H1 (cell line): ENCODE measurements around the gene FBXL17. TPM values are rescaled to one million over a fixed set of nuclear protein-coding genes. Genes with fewer than 3 reads are reported as not detected.

ENCODE experiments used
- CTCF ChIA-PET: fragments of 300-600 bp; sonication (Branson Sonifier 250); formaldehyde crosslinking; loops from one replicate; lab custom pipeline; 2021; ENCODE audit not compliant: partially characterized antibody; lab: Charles Lee
- POLR2A ChIA-PET: fragments of 300-600 bp; sonication (Branson Sonifier 250); formaldehyde crosslinking; loops from one replicate; lab custom pipeline; 2021; ENCODE audit warnings: inconsistent platforms; ENCODE audit not compliant: partially characterized antibody; lab: Charles Lee
- DNase-seq, 2 experiments: peaks; one replicate each; pipeline versions ENCODE4 v3.0.0 to v3.0.0-alpha.2; 2010 to 2022; ENCODE audit warnings: low spot score in 2 of 2, low read depth in 1 of 2, mixed read lengths in 1 of 2
- FAIRE-seq: peaks from 2 replicates; lab custom pipeline; 2011; peaks lifted over from hg19 to GRCh38; lab: Jason Lieb, UNC
- H2AFZ ChIP-seq: 2 replicates; pipeline ENCODE4 v1.8.1; 2012; ENCODE audit warnings: low read length, inconsistent platforms
- H2AK5ac ChIP-seq: 2 replicates; pipeline ENCODE4 v1.6.1; 2013; ENCODE audit warnings: low read depth, low read length
- H2BK120ac ChIP-seq: replicated peaks from 2 replicates; pipeline ENCODE3; 2013; ENCODE audit warnings: low read depth, low read length, inconsistent platforms
- H2BK12ac ChIP-seq: 2 replicates; pipeline ENCODE4 v1.6.1; 2013; ENCODE audit warnings: low read depth, low read length
- H2BK15ac ChIP-seq: 2 replicates; pipeline ENCODE4 v1.6.1; 2013; ENCODE audit warnings: low read length
- H2BK20ac ChIP-seq: 2 replicates; pipeline ENCODE4 v1.6.1; 2013; ENCODE audit warnings: low read length
- H2BK5ac ChIP-seq: 2 replicates; pipeline ENCODE4 v1.6.1; 2013; ENCODE audit warnings: low read depth, low read length
- H3K14ac ChIP-seq: 2 replicates; pipeline ENCODE4 v1.6.1; 2013; ENCODE audit warnings: inconsistent platforms; ENCODE audit not compliant: insufficient read length
- H3K18ac ChIP-seq: 2 replicates; pipeline ENCODE4 v1.6.1; 2013; ENCODE audit warnings: low read length; ENCODE audit errors: extremely low read depth
- H3K23ac ChIP-seq: 2 replicates; pipeline ENCODE4 v1.6.1; 2013; ENCODE audit warnings: inconsistent platforms; ENCODE audit not compliant: insufficient read length
- H3K23me2 ChIP-seq: 2 replicates; pipeline ENCODE4 v1.6.1; 2013; ENCODE audit warnings: low read depth, low read length
- H3K27ac ChIP-seq: 2 replicates; pipeline ENCODE4 v1.6.1; 2011; ENCODE audit warnings: low read depth, low read length, inconsistent platforms
- H3K27me3 ChIP-seq, 4 experiments: replicated peaks in 1 of 4; 1 replicate in 1 of 4; 2 replicates in 3 of 4; pipeline versions ENCODE4 v1.6.1 to v1.8.1; 2011 to 2013; ENCODE audit warnings: low read length in 3 of 4, mild to moderate bottlenecking in 3 of 4, inconsistent platforms in 2 of 4, mixed read lengths in 2 of 4, moderate library complexity in 1 of 4; ENCODE audit not compliant: control insufficient read depth in 3 of 4, insufficient read depth in 3 of 4; ENCODE audit errors: extremely low read depth in 1 of 4
- H3K36me3 ChIP-seq, 4 experiments: 2 replicates each; pipeline versions ENCODE4 v1.6.1 to v1.8.1; 2011 to 2013; ENCODE audit warnings: mild to moderate bottlenecking in 4 of 4, low read length in 3 of 4, moderate library complexity in 2 of 4, control low read depth in 1 of 4, inconsistent platforms in 1 of 4; ENCODE audit not compliant: insufficient read depth in 4 of 4, control insufficient read depth in 2 of 4
- H3K4ac ChIP-seq: replicated peaks from 2 replicates; pipeline ENCODE3; 2013; ENCODE audit warnings: low read length, low read depth, mixed read lengths, inconsistent platforms; ENCODE audit not compliant: insufficient read length
- H3K4me1 ChIP-seq, 4 experiments: replicated peaks in 1 of 4; 1 replicate in 1 of 4; 2 replicates in 3 of 4; pipeline versions ENCODE4 v1.6.1 to v1.8.1; 2011 to 2013; ENCODE audit warnings: low read length in 3 of 4, inconsistent platforms in 2 of 4, mixed read lengths in 1 of 4; ENCODE audit not compliant: insufficient read depth in 4 of 4, control insufficient read depth in 3 of 4
- H3K4me2 ChIP-seq, 2 experiments: 2 replicates each; pipeline versions ENCODE4 v1.6.1 to v1.8.1; 2011 to 2013; ENCODE audit warnings: low read depth in 2 of 2, low read length in 2 of 2, control low read depth in 1 of 2, inconsistent platforms in 1 of 2, mild to moderate bottlenecking in 1 of 2; ENCODE audit not compliant: insufficient read depth in 1 of 2
- H3K4me3 ChIP-seq, 4 experiments: fragments of 200-600, 300-600 bp in 1 of 4; sonication (generic), shearing (Covaris generic), sonication (Bioruptor Twin) in 1 of 4; 2 replicates each; pipeline versions ENCODE4 v1.5.1 to v1.8.1; 2011 to 2016; ENCODE audit warnings: low read length in 4 of 4, low read depth in 3 of 4, control low read depth in 2 of 4, inconsistent platforms in 2 of 4, mild to moderate bottlenecking in 2 of 4, mixed read lengths in 1 of 4, moderate library complexity in 1 of 4; ENCODE audit not compliant: insufficient read depth in 2 of 4; ENCODE audit errors: extremely low read depth in 1 of 4
- H3K56ac ChIP-seq: replicated peaks from 2 replicates; pipeline ENCODE3; 2013; ENCODE audit warnings: low read depth, mild to moderate bottlenecking, mixed read lengths, low read length, inconsistent platforms; ENCODE audit not compliant: insufficient read length
- H3K79me1 ChIP-seq: 2 replicates; pipeline ENCODE4 v1.6.1; 2013; ENCODE audit warnings: low read depth, low read length, control low read depth
- H3K79me2 ChIP-seq, 2 experiments: 2 replicates each; pipeline versions ENCODE4 v1.6.1 to v1.8.1; 2012 to 2013; ENCODE audit warnings: low read length in 2 of 2, mild to moderate bottlenecking in 2 of 2, inconsistent platforms in 1 of 2; ENCODE audit not compliant: insufficient read depth in 2 of 2, control insufficient read depth in 1 of 2
- H3K9ac ChIP-seq, 4 experiments: replicated peaks in 1 of 4; 1 replicate in 1 of 4; 2 replicates in 3 of 4; pipeline versions ENCODE4 v1.6.1 to v1.8.1; 2011 to 2013; ENCODE audit warnings: low read depth in 3 of 4, low read length in 3 of 4, control low read depth in 2 of 4, mild to moderate bottlenecking in 2 of 4, moderate library complexity in 2 of 4, inconsistent platforms in 1 of 4; ENCODE audit errors: extremely low read depth in 1 of 4
- H3K9me3 ChIP-seq, 2 experiments: 2 replicates each; pipeline versions ENCODE4 v1.6.1 to v1.8.1; 2012 to 2013; ENCODE audit warnings: mild to moderate bottlenecking in 2 of 2, moderate library complexity in 2 of 2, control low read depth in 1 of 2, inconsistent platforms in 1 of 2, low read depth in 1 of 2, low read length in 1 of 2, mixed read lengths in 1 of 2; ENCODE audit not compliant: insufficient read depth in 2 of 2
- H4K20me1 ChIP-seq, 2 experiments: replicated peaks in 1 of 2; 2 replicates each; pipeline versions ENCODE3 to v1.8.1; 2011 to 2013; ENCODE audit warnings: inconsistent platforms in 2 of 2, low read length in 2 of 2, mild to moderate bottlenecking in 1 of 2; ENCODE audit not compliant: insufficient read depth in 2 of 2, control insufficient read depth in 1 of 2
- H4K5ac ChIP-seq: 2 replicates; pipeline ENCODE4 v1.6.1; 2013; ENCODE audit warnings: low read length, low read depth, mixed read lengths, inconsistent platforms; ENCODE audit not compliant: insufficient read length
- H4K8ac ChIP-seq: 2 replicates; pipeline ENCODE4 v1.8.0; 2013; ENCODE audit warnings: mild to moderate bottlenecking, moderate library complexity, low read length, inconsistent platforms; ENCODE audit not compliant: insufficient read depth; ENCODE audit errors: extremely low read depth
- H4K91ac ChIP-seq: replicated peaks from 2 replicates; pipeline ENCODE3; 2013; ENCODE audit warnings: low read length, mixed read lengths, inconsistent platforms; ENCODE audit not compliant: insufficient read length
- CHD1 ChIP-seq: IDR thresholded peaks from 2 replicates; pipeline ENCODE4 v1.6.1; 2012; ENCODE audit warnings: low read depth, low read length, improper control_type of control experiment
- CTBP2 ChIP-seq: IDR thresholded peaks from 2 replicates; pipeline ENCODE4 v1.7.0; 2011; ENCODE audit warnings: borderline replicate concordance, mild to moderate bottlenecking, moderate library complexity, mixed read lengths, low read length; ENCODE audit not compliant: insufficient read depth, insufficient read length
- MAX ChIP-seq: IDR thresholded peaks from 2 replicates; pipeline ENCODE4 v1.6.1; 2012; ENCODE audit warnings: inconsistent platforms
- POLR2AphosphoS5 ChIP-seq: IDR thresholded peaks from 2 replicates; pipeline ENCODE4 v1.6.1; 2011; ENCODE audit warnings: low read depth, low read length
- RAD21 ChIP-seq, 2 experiments: IDR thresholded peaks in 1 of 2; conservative IDR thresholded peaks in 1 of 2; 2 replicates each; pipeline ENCODE4 v1.6.1; 2011; ENCODE audit warnings: low read depth in 2 of 2, low read length in 2 of 2, improper control_type of control experiment in 1 of 2, inconsistent platforms in 1 of 2, mild to moderate bottlenecking in 1 of 2, moderate library complexity in 1 of 2
- TCF12 ChIP-seq: IDR thresholded peaks from 2 replicates; pipeline ENCODE4 v1.6.1; 2011; ENCODE audit warnings: low read depth, mild to moderate bottlenecking, low read length
- WGBS, 2 experiments: shearing (Covaris generic) in 1 of 2; methylation state at CpG; one replicate each; pipeline versions ENCODE4 v1.1.6 to v1.1.7; 2013 to 2015; ENCODE audit warnings: low lambda C conversion rate in 2 of 2, mixed read lengths in 2 of 2, inconsistent platforms in 1 of 2, low coverage in 1 of 2, missing lambda C conversion rate in 1 of 2; ENCODE audit not compliant: insufficient replicate concordance in 2 of 2, insufficient coverage in 1 of 2, insufficient read length in 1 of 2; ENCODE audit errors: extremely low coverage in 1 of 2, missing lambda C conversion rate in 1 of 2; 5-methylcytosine and 5-hydroxymethylcytosine counted together
- polyA plus RNA-seq, 7 experiments: library from polyadenylated mRNA; depleted of rRNA in 3 of 7; stranded (reverse) in 5 of 7; unstranded in 2 of 7; fragments of >200 nt in 5 of 7; fragments of 200-250 nt in 2 of 7; gene quantifications; 1 replicate in 5 of 7; 2 replicates in 1 of 7; 4 replicates in 1 of 7; pipeline versions ENCODE4 v1.2.1 to v1.2.3, GENCODE V29; 2011 to 2013; ENCODE audit warnings: missing spikeins in 2 of 7, mixed read lengths in 2 of 7
- total RNA-seq: library from RNA; stranded (reverse); fragmentation: NEBNext Ultra II Directional; extraction: Animal tissue kit (Norgen Biotek cat#: 25700); gene quantifications from 2 replicates; pipeline ENCODE4 v1.2.1, GENCODE V29; 2021

The FBXL17 gene
- total and polyA plus RNA-seq, 2 of the 8 experiments (the other 6 are each of a cell fraction or from before 2014, with no cell fraction given) = 0.35 to 4.3 TPM

DNA sequence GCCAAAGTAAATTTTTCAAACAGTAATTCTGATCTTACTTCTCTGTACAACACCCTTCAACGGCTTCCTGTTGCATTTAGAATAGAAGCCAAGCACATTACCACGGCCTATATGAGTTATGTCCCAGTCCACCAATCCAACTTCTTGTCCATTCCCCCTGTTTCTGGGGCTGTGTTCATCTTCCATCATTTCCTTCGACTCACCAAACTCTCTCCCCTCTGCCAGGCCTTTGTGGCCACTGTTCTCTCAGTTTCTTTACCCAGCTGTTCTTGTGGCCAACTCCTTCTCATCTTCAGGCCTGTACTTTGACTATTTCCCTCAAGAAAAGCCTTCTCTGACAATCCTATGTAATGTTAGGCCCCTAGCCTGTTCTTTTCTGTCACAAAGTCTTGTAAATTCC lies 451.8 kb downstream of the FBXL17 start:
- Histone ChIP-seq H3K23ac (no peak overlapping the region), H3K23me2 (no peaks in the 10 kb centered on the region), H3K79me2 (no peaks in the 10 kb centered on the region), H3K9me3 (no peaks in the 10 kb centered on the region), H4K20me1 (no peaks in the 10 kb centered on the region), H3K14ac (no peak overlapping the region), H2BK15ac (no peak overlapping the region), H2BK20ac (no peak overlapping the region), H4K8ac (no peak overlapping the region), H2AFZ (no peak overlapping the region), H2BK120ac (no peak overlapping the region), H3K27ac (no peak overlapping the region), H3K18ac (no peak overlapping the region), H3K4me1 (peaks cover 0 to 9% (median 3%) of the 10 kb centered on the region in 4 experiments; a peak in 2 of 7 replicates), H3K79me1 (no peaks in the 10 kb centered on the region), H2BK5ac (no peak overlapping the region), H4K5ac (no peak overlapping the region), H3K56ac (no peak overlapping the region), H3K4me2 (no peak overlapping the region), H3K4ac (no peak overlapping the region), H4K91ac (no peak overlapping the region), H3K4me3 (no peak overlapping the region), H3K27me3 (no peaks in the 10 kb centered on the region), H2AK5ac (no peak overlapping the region), H2BK12ac (no peak overlapping the region), H3K9ac (no peak overlapping the region), H3K36me3 (no peaks in the 10 kb centered on the region)
- 90% methylated on average over 3 of the region's 3 CpGs; no CpG with 5 or more reads in 1 of the 2 experiments for WGBS, 2 experiments
- DNase-seq = no peak
- FAIRE-seq = no peak
- ChIA-PET CTCF (no interaction called here), POLR2A (no interaction called here)
- TF ChIP-seq RAD21 (IDR thresholded peaks at IDR 0.05 in 1 of 2, conservative IDR thresholded peaks at IDR 0.05 in 1 of 2; ENCODE audit: low read depth in 2 of 2, low read length in 2 of 2) (no peak), TCF12 (no peak), CTBP2 (no peak), MAX (no peak), CHD1 (no peak), POLR2AphosphoS5 (no peak)
